Measurements from ENCODE around the gene EFHC2.

EFHC2 gene

GRCh38 chrX:44143061-44143602 lies 200.3 kb downstream of the EFHC2 start:
- DNase-seq: no peak

- DNase-seq: no peak
Observed at GRCh38 chrX:44130189-44130588, 213.3 kb downstream of the EFHC2 start.

- DNase-seq: no peak
Observed at GRCh38 chrX:44113337-44113736, 230.1 kb downstream of the EFHC2 start.

GRCh38 chrX:44106864-44107263 lies 236.6 kb downstream of the EFHC2 start:
- no peak for DNase-seq

GRCh38 chrX:44105228-44105913 lies 238.1 kb downstream of the EFHC2 start:
- DNase-seq: no peak

- DNase-seq: no peak
Observed at GRCh38 chrX:44104699-44105098, 238.8 kb downstream of the EFHC2 start.

- no peak for DNase-seq
Observed at GRCh38 chrX:44101281-44101680, 242.2 kb downstream of the EFHC2 start.

- no peak for DNase-seq
Observed at GRCh38 chrX:44099366-44099765, 244.1 kb downstream of the EFHC2 start.
